ENCODE results near the gene CCDC136.

CCDC136 gene

DNA sequence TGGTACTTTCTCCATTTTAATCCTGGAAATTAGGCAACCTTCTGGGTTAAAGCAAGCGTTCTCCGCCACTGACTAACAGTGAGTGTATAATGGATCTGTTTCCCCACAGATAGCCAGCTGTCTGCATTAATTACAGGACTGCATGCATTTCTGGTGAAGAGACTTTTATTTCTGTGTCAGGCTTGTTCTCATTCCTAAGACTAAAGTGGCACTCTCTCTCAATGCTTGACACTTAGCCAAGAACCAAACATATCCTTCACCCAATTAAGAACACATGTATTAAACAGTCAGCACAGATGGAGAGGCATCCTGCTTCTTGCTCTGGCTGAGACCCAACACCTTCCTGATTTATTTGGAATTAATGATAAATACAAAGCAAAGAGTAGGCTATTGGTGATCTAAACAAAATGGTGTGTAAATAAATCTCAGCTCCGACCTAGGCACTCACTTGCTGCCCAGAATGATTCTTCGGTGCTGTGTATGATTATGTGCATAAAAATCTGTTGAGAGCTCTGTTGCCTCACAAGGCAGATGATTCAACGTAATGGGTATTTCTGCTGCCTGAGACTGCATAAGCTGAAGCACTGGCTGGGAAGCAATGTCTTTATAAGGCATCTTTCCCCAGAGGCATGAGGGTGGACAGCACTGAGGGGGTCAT is 35.8 kb upstream of the CCDC136 start:
- Histone ChIP-seq H2AFZ (no peak overlapping the region), H3K9ac (no peak overlapping the region), H3K27ac (no peak overlapping the region), H3K27me3 (ENCODE audit: control insufficient read depth, insufficient read depth, low read length) (no peaks in the 10 kb centered on the region), H3K9me3 (ENCODE audit: control insufficient read depth, low read length) (no peaks in the 10 kb centered on the region), H3K4me1 (no peaks in the 10 kb centered on the region), H3K4me3 (ENCODE audit: low read depth, low read length) (no peak overlapping the region), H3K4me2 (ENCODE audit: low read length) (no peak overlapping the region), H3K79me2 (peaks cover 4% of the 10 kb centered on the region), H3K36me3 (ENCODE audit: control insufficient read depth, insufficient read depth, low read length) (no peaks in the 10 kb centered on the region)
- TF ChIP-seq CTCF (IDR thresholded peaks at IDR 0.05), result no peak

DNA sequence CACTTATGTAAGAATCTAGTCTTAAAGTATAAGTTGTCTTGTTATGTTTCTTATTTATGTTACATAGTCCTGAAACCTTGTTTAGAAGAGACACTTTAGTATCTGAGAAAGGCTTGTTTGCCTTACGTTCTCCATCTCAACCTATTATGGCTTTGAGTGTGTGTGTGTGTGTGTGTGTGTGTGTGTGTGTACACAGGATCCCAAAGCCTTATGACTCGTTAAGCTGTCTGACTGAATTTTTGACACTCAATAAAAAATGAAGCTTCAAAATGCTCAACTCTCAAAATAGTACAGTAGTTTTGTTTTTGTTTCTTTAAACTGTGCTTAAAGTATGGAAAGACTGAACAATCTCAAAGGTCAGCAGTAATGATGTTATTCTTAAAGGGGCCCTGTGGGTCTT is 34.6 kb upstream of the CCDC136 start:
- Histone ChIP-seq H3K9ac (no peak overlapping the region), H3K4me1 (no peaks in the 10 kb centered on the region), H2AFZ (no peak overlapping the region), H3K36me3 (ENCODE audit: control insufficient read depth, insufficient read depth, low read length) (no peaks in the 10 kb centered on the region), H3K4me3 (ENCODE audit: low read depth, low read length) (no peak overlapping the region), H3K4me2 (ENCODE audit: low read length) (no peak overlapping the region), H3K27me3 (ENCODE audit: control insufficient read depth, insufficient read depth, low read length) (no peaks in the 10 kb centered on the region), H3K79me2 (peaks cover 4% of the 10 kb centered on the region), H3K9me3 (ENCODE audit: control insufficient read depth, low read length) (no peaks in the 10 kb centered on the region), H3K27ac (no peak overlapping the region)
- TF ChIP-seq CTCF (IDR thresholded peaks at IDR 0.05), result no peak

GRCh38 chr7:128758553-128758952 is 33.2 kb upstream of the CCDC136 start:
- Histone ChIP-seq H3K4me2 (ENCODE audit: low read length) (no peak overlapping the region), H3K4me1 (no peaks in the 10 kb centered on the region), H2AFZ (no peak overlapping the region), H3K27ac (no peak overlapping the region), H3K79me2 (peaks cover 4% of the 10 kb centered on the region), H3K27me3 (ENCODE audit: control insufficient read depth, insufficient read depth, low read length) (no peaks in the 10 kb centered on the region), H3K9me3 (ENCODE audit: control insufficient read depth, low read length) (no peaks in the 10 kb centered on the region), H3K36me3 (ENCODE audit: control insufficient read depth, insufficient read depth, low read length) (no peaks in the 10 kb centered on the region), H3K4me3 (ENCODE audit: low read depth, low read length) (no peak overlapping the region), H3K9ac (no peak overlapping the region)
- no peak for TF ChIP-seq CTCF (IDR thresholded peaks at IDR 0.05)

GRCh38 chr7:128759242-128759641 is 32.5 kb upstream of the CCDC136 start:
- H3K4me3 ChIP-seq (ENCODE audit: low read depth, low read length), result no peak overlapping the region
- no peaks in the 10 kb centered on the region for H3K36me3 ChIP-seq (ENCODE audit: control insufficient read depth, insufficient read depth, low read length)
- no peak overlapping the region for H2AFZ ChIP-seq
- no peak overlapping the region for H3K27ac ChIP-seq
- H3K9ac ChIP-seq, result no peak overlapping the region
- peaks cover 4% of the 10 kb centered on the region for H3K79me2 ChIP-seq
- no peaks in the 10 kb centered on the region for H3K9me3 ChIP-seq (ENCODE audit: control insufficient read depth, low read length)
- H3K4me1 ChIP-seq, result no peaks in the 10 kb centered on the region
- no peaks in the 10 kb centered on the region for H3K27me3 ChIP-seq (ENCODE audit: control insufficient read depth, insufficient read depth, low read length)
- TF ChIP-seq CTCF (IDR thresholded peaks at IDR 0.05), result no peak
- H3K4me2 ChIP-seq (ENCODE audit: low read length), result no peak overlapping the region

DNA sequence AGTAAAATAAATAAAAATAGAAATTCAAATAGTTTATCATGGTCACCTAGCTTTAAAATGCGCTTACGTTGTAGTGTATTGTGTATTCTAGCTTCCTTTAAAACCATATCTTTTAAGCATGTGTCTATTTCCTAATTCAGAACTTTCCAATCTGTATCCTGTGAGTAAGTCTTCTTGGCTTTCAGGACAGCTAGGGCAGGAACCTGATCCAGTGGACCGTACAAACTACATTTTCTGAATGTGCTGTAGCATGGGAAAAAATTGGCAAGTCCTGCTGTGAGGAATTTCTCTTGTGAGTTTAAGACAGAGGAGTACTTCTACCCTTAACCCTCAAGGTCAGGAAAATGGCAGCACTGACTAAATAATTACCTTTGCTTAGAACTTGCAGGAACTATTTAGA is 28.2 kb upstream of the CCDC136 start:
- Histone ChIP-seq H3K4me1 (no peaks in the 10 kb centered on the region), H3K9ac (no peak overlapping the region), H3K4me2 (ENCODE audit: low read length) (no peak overlapping the region), H3K9me3 (ENCODE audit: control insufficient read depth, low read length) (no peaks in the 10 kb centered on the region), H3K27ac (no peak overlapping the region), H3K79me2 (no peaks in the 10 kb centered on the region), H2AFZ (no peak overlapping the region), H3K4me3 (ENCODE audit: low read depth, low read length) (no peak overlapping the region), H3K27me3 (ENCODE audit: control insufficient read depth, insufficient read depth, low read length) (no peaks in the 10 kb centered on the region), H3K36me3 (ENCODE audit: control insufficient read depth, insufficient read depth, low read length) (no peaks in the 10 kb centered on the region)
- TF ChIP-seq CTCF (IDR thresholded peaks at IDR 0.05), result no peak

All from parathyroid adenoma (tissue), 2 donors.